ENCODE measurements around the gene TRIO.

TRIO gene

DNA sequence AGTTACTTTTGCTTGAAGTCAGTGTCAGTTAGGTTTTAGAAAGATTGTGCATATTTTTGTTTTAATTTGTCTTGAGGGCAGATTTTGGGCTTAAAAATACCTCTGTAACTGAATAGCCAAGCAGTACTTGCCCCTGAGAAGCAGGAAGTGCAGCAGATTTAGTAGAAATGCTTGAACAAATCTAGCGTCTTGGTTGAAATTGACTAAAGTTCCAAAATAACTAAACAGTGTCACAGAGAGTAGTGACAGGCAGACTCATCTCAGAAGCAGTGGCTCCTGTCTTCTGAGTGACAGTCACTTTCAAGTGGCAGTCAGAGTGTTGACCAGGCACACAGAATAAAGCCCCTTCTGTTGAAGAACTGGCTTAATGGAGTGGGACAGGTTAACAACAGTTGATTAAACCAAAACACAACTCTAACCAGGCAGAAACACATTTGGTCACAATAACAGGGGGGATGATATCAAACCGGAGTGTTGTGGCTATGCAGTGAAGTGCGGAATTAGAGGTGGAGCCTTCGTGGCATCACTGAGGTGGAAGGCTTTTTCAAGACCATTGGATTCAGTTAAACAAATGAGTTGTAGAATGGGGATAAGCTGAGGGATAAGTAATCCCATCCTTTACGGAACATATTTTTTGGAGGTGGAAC, 29.1 kb downstream of the TRIO start:
- TF ChIP-seq, protein P1, sequence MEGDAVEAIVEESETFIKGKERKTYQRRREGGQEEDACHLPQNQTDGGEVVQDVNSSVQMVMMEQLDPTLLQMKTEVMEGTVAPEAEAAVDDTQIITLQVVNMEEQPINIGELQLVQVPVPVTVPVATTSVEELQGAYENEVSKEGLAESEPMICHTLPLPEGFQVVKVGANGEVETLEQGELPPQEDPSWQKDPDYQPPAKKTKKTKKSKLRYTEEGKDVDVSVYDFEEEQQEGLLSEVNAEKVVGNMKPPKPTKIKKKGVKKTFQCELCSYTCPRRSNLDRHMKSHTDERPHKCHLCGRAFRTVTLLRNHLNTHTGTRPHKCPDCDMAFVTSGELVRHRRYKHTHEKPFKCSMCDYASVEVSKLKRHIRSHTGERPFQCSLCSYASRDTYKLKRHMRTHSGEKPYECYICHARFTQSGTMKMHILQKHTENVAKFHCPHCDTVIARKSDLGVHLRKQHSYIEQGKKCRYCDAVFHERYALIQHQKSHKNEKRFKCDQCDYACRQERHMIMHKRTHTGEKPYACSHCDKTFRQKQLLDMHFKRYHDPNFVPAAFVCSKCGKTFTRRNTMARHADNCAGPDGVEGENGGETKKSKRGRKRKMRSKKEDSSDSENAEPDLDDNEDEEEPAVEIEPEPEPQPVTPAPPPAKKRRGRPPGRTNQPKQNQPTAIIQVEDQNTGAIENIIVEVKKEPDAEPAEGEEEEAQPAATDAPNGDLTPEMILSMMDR (IDR thresholded peaks at IDR 0.05; ENCODE audit: insufficient read depth, low read length, poor library complexity, severe bottlenecking), result no peak
- Histone ChIP-seq H3K4me3 (replicated peaks; ENCODE audit: low read depth, low read length) (peak overlapping the region; percentile 65), H3K36me3 (ENCODE audit: control insufficient read depth, insufficient read depth, low read length) (no peaks in the 10 kb centered on the region), H3K27me3 (replicated peaks; ENCODE audit: control insufficient read depth, insufficient read depth, low read length) (no peaks in the 10 kb centered on the region)
- peak; percentile 50 for DNase-seq (ENCODE audit: extremely low read depth, insufficient read length)

DNA sequence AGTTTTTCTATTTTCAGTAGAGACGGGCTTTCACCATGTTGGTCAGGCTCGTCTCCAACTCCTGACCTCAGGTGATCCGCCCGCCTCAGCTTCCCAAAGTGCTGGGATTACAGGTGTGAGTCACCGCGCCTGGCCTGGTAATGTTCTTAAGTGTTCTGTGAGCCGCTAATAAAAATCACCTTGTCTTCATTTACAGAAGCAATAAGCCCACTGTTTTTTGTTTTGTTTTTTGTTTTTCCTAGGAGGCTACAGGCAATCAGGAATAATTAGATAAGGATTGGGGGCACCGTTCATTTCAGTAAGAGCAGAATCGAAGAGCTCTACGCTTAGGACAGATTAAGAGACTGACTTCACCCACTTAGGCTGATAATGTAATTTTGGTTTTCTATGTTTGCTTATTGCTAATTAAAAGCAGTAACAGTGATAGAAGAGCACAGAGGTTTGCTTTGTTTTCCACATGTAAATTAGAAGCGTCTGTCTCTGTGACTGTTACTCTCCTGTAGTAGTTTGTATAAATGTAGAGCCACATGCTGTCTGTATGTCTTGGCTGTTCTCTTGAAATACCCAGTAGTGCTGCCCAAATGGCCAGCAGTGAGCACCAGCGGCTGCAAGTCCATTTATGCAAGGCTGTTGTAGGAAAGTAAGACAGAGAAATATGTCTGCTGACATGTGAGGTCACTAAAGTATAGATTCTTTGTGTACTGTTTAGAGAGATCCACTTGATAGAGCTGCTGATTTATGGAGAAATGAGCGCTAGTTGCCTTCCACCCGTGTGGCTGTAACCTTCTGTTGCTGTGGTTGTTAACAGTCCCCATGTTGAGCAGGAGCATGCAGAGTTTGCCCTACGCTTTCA, 30.5 kb downstream of the TRIO start:
- no peak for DNase-seq (ENCODE audit: extremely low read depth, insufficient read length)
- H3K27me3 ChIP-seq (replicated peaks; ENCODE audit: control insufficient read depth, insufficient read depth, low read length), result no peaks in the 10 kb centered on the region
- H3K4me3 ChIP-seq (replicated peaks; ENCODE audit: low read depth, low read length), result peak overlapping the region; percentile 50
- H3K36me3 ChIP-seq (ENCODE audit: control insufficient read depth, insufficient read depth, low read length), result no peaks in the 10 kb centered on the region
- TF ChIP-seq, protein P1 (IDR thresholded peaks at IDR 0.05; ENCODE audit: insufficient read depth, low read length, poor library complexity, severe bottlenecking), result no peak

DNA sequence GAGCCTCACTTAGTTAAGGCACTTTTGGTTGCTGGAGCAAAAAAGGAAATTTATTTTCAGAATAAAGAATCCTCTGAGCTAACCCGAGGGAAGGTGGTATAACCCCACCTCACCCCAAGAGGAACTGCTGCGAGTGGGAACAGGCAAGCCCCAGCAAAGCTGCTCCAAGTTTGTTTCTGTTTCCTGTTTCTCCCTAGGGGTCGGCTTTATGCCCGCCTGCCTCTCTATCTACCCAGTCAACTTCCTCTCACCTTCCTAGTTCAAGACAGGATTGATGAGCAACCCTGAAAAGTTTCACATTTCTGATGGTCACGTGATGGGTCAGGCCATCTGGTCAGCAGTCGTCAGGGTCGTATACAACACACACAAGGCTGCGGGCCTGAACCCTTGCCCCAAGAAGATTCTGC, 31.1 kb downstream of the TRIO start:
- Histone ChIP-seq H3K27me3 (replicated peaks; ENCODE audit: control insufficient read depth, insufficient read depth, low read length) (no peaks in the 10 kb centered on the region), H3K36me3 (ENCODE audit: control insufficient read depth, insufficient read depth, low read length) (no peaks in the 10 kb centered on the region), H3K4me3 (replicated peaks; ENCODE audit: low read depth, low read length) (peak overlapping the region; percentile 50)
- TF ChIP-seq, protein P1 (IDR thresholded peaks at IDR 0.05; ENCODE audit: insufficient read depth, low read length, poor library complexity, severe bottlenecking), result no peak
- peak; percentile 44 for DNase-seq (ENCODE audit: extremely low read depth, insufficient read length)

DNA sequence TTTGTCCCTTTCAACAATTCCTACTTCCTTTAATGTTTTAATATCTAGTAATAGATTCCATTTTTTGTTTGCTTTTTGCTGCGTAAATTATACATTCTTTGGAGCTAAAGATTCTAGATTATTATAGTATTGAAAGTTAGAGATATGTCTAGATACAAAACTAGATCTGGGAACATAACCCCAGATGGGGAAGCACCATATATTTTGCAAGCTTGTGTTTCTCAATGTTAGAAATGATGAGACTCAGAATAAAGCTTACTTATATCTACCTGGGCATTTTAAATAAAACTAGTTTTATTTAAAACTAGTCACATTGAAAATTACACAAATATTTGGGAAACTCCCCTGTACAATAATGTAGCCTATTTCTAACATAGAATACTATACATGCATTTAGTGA, 32.2 kb downstream of the TRIO start:
- TF ChIP-seq, protein P1 (IDR thresholded peaks at IDR 0.05; ENCODE audit: insufficient read depth, low read length, poor library complexity, severe bottlenecking), result no peak
- DNase-seq (ENCODE audit: extremely low read depth, insufficient read length), result no peak
- Histone ChIP-seq H3K4me3 (replicated peaks; ENCODE audit: low read depth, low read length) (no peak overlapping the region), H3K36me3 (ENCODE audit: control insufficient read depth, insufficient read depth, low read length) (no peaks in the 10 kb centered on the region), H3K27me3 (replicated peaks; ENCODE audit: control insufficient read depth, insufficient read depth, low read length) (no peaks in the 10 kb centered on the region)

DNA sequence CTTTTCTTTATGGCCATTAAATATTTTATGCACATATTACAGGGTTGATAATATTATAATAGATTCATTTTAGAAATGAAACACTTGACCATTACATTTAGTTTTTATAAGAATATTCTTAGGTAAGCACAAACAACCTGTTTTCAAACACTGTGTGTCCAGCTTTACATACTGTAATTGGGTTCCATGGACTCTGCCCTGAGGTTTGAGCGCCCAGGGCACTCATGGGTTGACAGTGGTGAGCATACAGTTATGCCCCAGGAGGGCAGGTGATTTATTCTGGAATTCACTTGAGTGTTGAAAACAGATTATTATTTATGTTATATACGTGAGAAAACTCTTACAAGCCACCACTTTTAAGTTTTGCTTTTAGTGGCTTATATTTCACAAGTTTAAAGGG, 33.7 kb downstream of the TRIO start:
- DNase-seq (ENCODE audit: extremely low read depth, insufficient read length), result no peak
- H3K27me3 ChIP-seq (replicated peaks; ENCODE audit: control insufficient read depth, insufficient read depth, low read length), result no peaks in the 10 kb centered on the region
- no peak overlapping the region for H3K4me3 ChIP-seq (replicated peaks; ENCODE audit: low read depth, low read length)
- TF ChIP-seq, protein P1 (IDR thresholded peaks at IDR 0.05; ENCODE audit: insufficient read depth, low read length, poor library complexity, severe bottlenecking), result no peak
- no peaks in the 10 kb centered on the region for H3K36me3 ChIP-seq (ENCODE audit: control insufficient read depth, insufficient read depth, low read length)
